ENCODE data around the gene TEAD1.

TEAD1 gene

GRCh38 chr11:12917822-12918221, 243.6 kb downstream of the TEAD1 start:
- no peak for DNase-seq

GRCh38 chr11:12918667-12919066, 244.4 kb downstream of the TEAD1 start:
- no peak for DNase-seq

- no peak for DNase-seq
Measured at GRCh38 chr11:12922418-12922817, 248.2 kb downstream of the TEAD1 start.

GRCh38 chr11:12922980-12923507, 248.8 kb downstream of the TEAD1 start:
- DNase-seq: no peak

GRCh38 chr11:12924650-12925049, 250.4 kb downstream of the TEAD1 start:
- DNase-seq: no peak

- DNase-seq: no peak
Measured at GRCh38 chr11:12925520-12925919, 251.3 kb downstream of the TEAD1 start.

- no peak for DNase-seq
Measured at GRCh38 chr11:12927221-12927620, 253.0 kb downstream of the TEAD1 start.

- no peak for DNase-seq
Measured at GRCh38 chr11:12927886-12928285, 253.7 kb downstream of the TEAD1 start.

GRCh38 chr11:12930850-12931249, 256.6 kb downstream of the TEAD1 start:
- DNase-seq: no peak

- no peak for DNase-seq
Measured at GRCh38 chr11:12932485-12932884, 258.3 kb downstream of the TEAD1 start.

- no peak for DNase-seq
Measured at GRCh38 chr11:12936200-12936599, 262.0 kb downstream of the TEAD1 start.

- no peak for DNase-seq
Measured at GRCh38 chr11:12938590-12939247, 264.5 kb downstream of the TEAD1 start.

- no peak for DNase-seq
Measured at GRCh38 chr11:12941671-12942070, 267.4 kb downstream of the TEAD1 start.

- DNase-seq: no peak
Measured at GRCh38 chr11:12942157-12942556, 267.9 kb downstream of the TEAD1 start.

GRCh38 chr11:12943311-12943710, 269.1 kb downstream of the TEAD1 start:
- DNase-seq: no peak

- no peak for DNase-seq
Measured at GRCh38 chr11:12944889-12945288, 270.7 kb downstream of the TEAD1 start.

- DNase-seq: no peak
Measured at GRCh38 chr11:12949453-12949852, 275.2 kb downstream of the TEAD1 start.

- no peak for DNase-seq
Measured at GRCh38 chr11:12950670-12951069, 276.4 kb downstream of the TEAD1 start.

- no peak for DNase-seq
Measured at GRCh38 chr11:12951376-12951775, 277.2 kb downstream of the TEAD1 start.

- no peak for DNase-seq
Measured at GRCh38 chr11:12952094-12952493, 277.9 kb downstream of the TEAD1 start.

- no peak for DNase-seq
Measured at GRCh38 chr11:12958986-12959385, 284.8 kb downstream of the TEAD1 start.

- no peak for DNase-seq
Measured at GRCh38 chr11:12961615-12962014, 287.4 kb downstream of the TEAD1 start.

GRCh38 chr11:12962306-12962705, 288.1 kb downstream of the TEAD1 start:
- no peak for DNase-seq

- DNase-seq: no peak
Measured at GRCh38 chr11:12963051-12963450, 288.8 kb downstream of the TEAD1 start.

All from stimulated activated CD4-positive, alpha-beta T cell treated with anti-CD3 and anti-CD28 coated beads, Interleukin-2, amount 100 ng/mL, for 48 hours (primary cell).